Pancreas (tissue), 10 donors: ENCODE measurements around the gene SPATA33. TPM values are rescaled to one million over a fixed set of nuclear protein-coding genes. Genes with fewer than 3 reads are reported as not detected.
A peak's percentile ranks its signal among the peaks of the same experiment; 100 is the strongest.

ENCODE experiments used
- ATAC-seq, 4 donors: fragments of 200-7000 bp; cut with Tn5 transposase; one replicate each; pipeline versions ENCODE4 v1.8.0 to v1.9.1; 2020; ENCODE audit warnings: mild to moderate bottlenecking in 4 of 4, moderate library complexity in 4 of 4
- DNase-seq, 6 donors: peaks; one replicate each; pipeline ENCODE4 v3.0.0-alpha.2; 2020
- FAIRE-seq: peaks from 2 replicates; lab custom pipeline; 2012; peaks lifted over from hg19 to GRCh38; lab: Jason Lieb, UNC
- H3K27ac ChIP-seq, 4 donors: fragments of 200-600 bp; sonication (generic); 1 replicate in 3 of 4; 2 replicates in 1 of 4; pipeline versions ENCODE4 v1.5.0 to v1.8.0; 2020
- H3K27me3 ChIP-seq, 4 donors: fragments of 200-600 bp; one replicate each; pipeline ENCODE4 v1.8.0; 2021
- H3K36me3 ChIP-seq, 3 donors: fragments of 200-600 bp; sonication (generic) in 1 of 3; one replicate each; pipeline versions ENCODE4 v1.5.0 to v1.8.0; 2020 to 2021
- H3K4me1 ChIP-seq, 3 donors: fragments of 200-600 bp; one replicate each; pipeline ENCODE4 v1.8.0; 2021
- H3K4me3 ChIP-seq, 4 donors: fragments of 200-600 bp; sonication (generic) in 2 of 4; one replicate each; pipeline versions ENCODE4 v1.5.0 to v1.8.0; 2020 to 2021
- H3K9me3 ChIP-seq, 4 donors: fragments of 200-600 bp; one replicate each; pipeline ENCODE4 v1.8.0; 2021
- CTCF ChIP-seq, 4 donors: fragments of 200-600 bp; sonication (generic) in 3 of 4; IDR thresholded peaks; one replicate each; pipeline versions ENCODE4 v1.5.0 to v1.8.0; 2021; ENCODE audit warnings: antibody characterized with exemption in 4 of 4
- WGBS, 2 donors: extraction: QIAGEN DNeasy Blood & Tissue Kit; methylation state at CpG; one replicate each; pipeline ENCODE4 v1.1.7; 2013; 5-methylcytosine and 5-hydroxymethylcytosine counted together
- intact Hi-C, 3 donors: fragments of 100-400 bp; cut with DNase I; formaldehyde crosslinking; loops; one replicate each; pipeline versions ENCODE4 v1.11.1 to v1.14.2; 2022
- polyA plus RNA-seq, 2 donors: library from polyadenylated mRNA; stranded (reverse); fragments of 200-250 nt; gene quantifications; one replicate each; pipeline ENCODE4 v1.2.3, GENCODE V29; 2013
- total RNA-seq, 6 donors: library from RNA; stranded (reverse); fragmentation: NEBNext Ultra II Directional in 4 of 6; extraction: Animal tissue kit (Norgen Biotek cat#: 25700) in 4 of 6; gene quantifications; one replicate each; pipeline versions ENCODE4 v1.2.1 to v1.2.4, GENCODE V29; 2021 to 2023
- donor health status: healthy with polysubstance abuse.
- donor health status: DM: no; HTN: no; CAD: no; lungs with moderate emphysema.
- donor health status: DM: no; HTN: no; CAD: no.
- donor health status: control.
- donor health status: control.
- donor health status: Bipolar disorder and iron deficiency.
- donor health status: DM: yes; HTN: yes; CAD: no.
- donor health status: DM: no; HTN: no; CAD: no.
- donor health status: DM: no; HTN: no; CAD: no.
- donor health status: DM: yes; HTN: yes; CAD: no.

The SPATA33 gene
- total and polyA plus RNA-seq, 8 donors, result 2.4 to 9.3 (median 3.8) TPM

- ATAC-seq (peak; percentile 89 to 95 (median 92)), DNase-seq (peak; percentile 66 to 92 (median 84)), FAIRE-seq (no peak)
- 30 to 32% methylated on average over 19 of the region's 19 CpGs for WGBS, 2 donors
- H3K27ac ChIP-seq, result peak within 1 kb of the TSS; percentile 64 to 80 (median 66)
- no peak for TF ChIP-seq CTCF (IDR thresholded peaks at IDR 0.05)
- H3K4me3 ChIP-seq, result peak within 1 kb of the TSS; percentile 15 to 52 (median 36)
- intact Hi-C loops, result no loop called here
- H3K36me3 ChIP-seq, result no peaks in the 10 kb centered on the region
- no peaks in the 10 kb centered on the region for H3K27me3 ChIP-seq
- no peaks in the 10 kb centered on the region for H3K9me3 ChIP-seq
- peaks cover 0 to 6% (median 3%) of the 10 kb centered on the region in 3 donors for H3K4me1 ChIP-seq
These were observed 44.2 kb upstream of the SPATA33 start, which contains the start of gene DPEP1 for GRCh38 chr16:89613231-89613953. DPEP1 (plus strand) TSS chr16:89613642; CDS start chr16:89630411, 16,769 bp downstream.

- intact Hi-C loops, result no loop called here
- H3K36me3 ChIP-seq, result no peaks in the 10 kb centered on the region
- no peaks in the 10 kb centered on the region for H3K9me3 ChIP-seq
- no peak for FAIRE-seq
- peak in 4 of 6 donors; percentile 54 to 77 (median 64) for DNase-seq
- H3K4me1 ChIP-seq, result peaks cover 0 to 6% (median 3%) of the 10 kb centered on the region in 3 donors
- 30 to 40% methylated on average over 18 to 22 of the region's 22 CpGs for WGBS, 2 donors
- H3K27me3 ChIP-seq, result no peaks in the 10 kb centered on the region
- peak; percentile 39 to 60 (median 49) for ATAC-seq
- peak overlapping the region; percentile 48 to 80 (median 65) for H3K27ac ChIP-seq
- TF ChIP-seq CTCF (IDR thresholded peaks at IDR 0.05), result no peak
- peak overlapping the region; percentile 9 to 52 (median 32) for H3K4me3 ChIP-seq
These were observed 43.6 kb upstream of the SPATA33 start for GRCh38 chr16:89613954-89614459.

- peaks cover 0 to 6% (median 3%) of the 10 kb centered on the region in 3 donors for H3K4me1 ChIP-seq
- peak in 1 of 4 donors; percentile 7 for ATAC-seq
- H3K27ac ChIP-seq, result no peak overlapping the region
- no peaks in the 10 kb centered on the region for H3K27me3 ChIP-seq
- peak in 2 of 6 donors; percentile 61 to 72 for DNase-seq
- no peak for FAIRE-seq
- peak overlapping the region in 2 of 4 donors; percentile 50 to 52 for H3K4me3 ChIP-seq
- H3K9me3 ChIP-seq, result no peaks in the 10 kb centered on the region
- TF ChIP-seq CTCF (IDR thresholded peaks at IDR 0.05), result no peak
- no peaks in the 10 kb centered on the region for H3K36me3 ChIP-seq
- 56 to 63% methylated on average over 12 to 13 of the region's 13 CpGs for WGBS, 2 donors
- intact Hi-C loops, result no loop called here
These were observed 42.5 kb upstream of the SPATA33 start for GRCh38 chr16:89615176-89615575.

GRCh38 chr16:89615596-89616090, 42.0 kb upstream of the SPATA33 start:
- peaks cover 0 to 6% (median 3%) of the 10 kb centered on the region in 3 donors for H3K4me1 ChIP-seq
- FAIRE-seq (no peak), ATAC-seq (peak in 2 of 4 donors; percentile 33 to 49), DNase-seq (peak in 2 of 6 donors; percentile 79 to 82)
- H3K27me3 ChIP-seq, result no peaks in the 10 kb centered on the region
- H3K4me3 ChIP-seq, result peak overlapping the region in 1 of 4 donors; percentile 50
- intact Hi-C loops, result no loop called here
- H3K9me3 ChIP-seq, result no peaks in the 10 kb centered on the region
- 25 to 38% methylated on average over 17 of the region's 17 CpGs for WGBS, 2 donors
- H3K36me3 ChIP-seq, result no peaks in the 10 kb centered on the region
- TF ChIP-seq CTCF (IDR thresholded peaks at IDR 0.05), result peak; percentile 16 to 69 (median 47)
- H3K27ac ChIP-seq, result no peak overlapping the region
